GM12891 (cell line): ENCODE results near the gene TENM4.

Experiments
- PAX5 ChIP-seq: IDR thresholded peaks from 2 replicates; pipeline ENCODE4 v1.6.1; 2011; ENCODE audit warnings: low read length, moderate library complexity, mild to moderate bottlenecking; ENCODE audit not compliant: insufficient read depth, severe bottlenecking
- POLR2A ChIP-seq: IDR thresholded peaks from 2 replicates; pipeline ENCODE4 v1.6.1; 2011; ENCODE audit warnings: low read depth, low read length, control low read depth
- POLR2AphosphoS5 ChIP-seq: IDR thresholded peaks from 2 replicates; pipeline ENCODE4 v1.6.1; 2011; ENCODE audit warnings: low read depth, low read length, control low read depth
- POU2F2 ChIP-seq: IDR thresholded peaks from 2 replicates; pipeline ENCODE4 v1.6.1; 2011; ENCODE audit warnings: low read depth, mild to moderate bottlenecking, control low read depth, low read length, moderate library complexity
- TAF1 ChIP-seq: IDR thresholded peaks from 2 replicates; pipeline ENCODE4 v1.6.1; 2011; ENCODE audit warnings: low read depth, low read length, control low read depth

DNA sequence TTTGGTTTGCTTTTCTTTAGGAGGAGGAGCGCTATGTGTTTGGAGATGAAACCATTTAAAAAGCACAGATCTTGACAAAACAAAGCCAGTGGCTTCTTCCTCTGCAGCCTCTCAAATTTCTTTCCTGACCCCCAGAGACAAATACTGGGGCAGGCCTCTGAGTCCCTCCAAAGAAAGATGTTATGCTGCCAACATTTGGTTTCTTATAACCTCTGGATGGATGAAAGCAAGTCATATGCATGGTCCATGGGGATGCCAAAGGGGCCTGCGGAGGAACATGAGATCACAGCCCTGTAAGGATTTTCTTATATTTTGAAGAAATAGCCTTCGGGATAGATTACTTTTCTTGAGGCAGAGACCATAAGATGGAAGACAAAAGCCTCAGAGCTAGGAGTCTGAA lies 179.1 kb downstream of the TENM4 start:
- no peak for TF ChIP-seq POLR2A
- no peak for TF ChIP-seq TAF1
- TF ChIP-seq POLR2AphosphoS5: no peak
- no peak for TF ChIP-seq POU2F2
- TF ChIP-seq PAX5: no peak
